Osteoblast (primary cell): ENCODE measurements around the gene CHERP. TPM values are rescaled to one million over a fixed set of nuclear protein-coding genes. Genes with fewer than 3 reads are reported as not detected.

Source experiments
- DNase-seq: peaks from one replicate; pipeline ENCODE4 v3.0.0; 2011; ENCODE audit warnings: low spot score, mixed read lengths; ENCODE audit not compliant: insufficient read length; ENCODE audit errors: missing footprints
- H2AFZ ChIP-seq: 2 replicates; pipeline ENCODE4 v1.6.0; 2011; ENCODE audit warnings: mild to moderate bottlenecking, low read length
- H3K27ac ChIP-seq: 2 replicates; pipeline ENCODE4 v1.5.1; 2011; ENCODE audit warnings: mild to moderate bottlenecking, low read depth, low read length, moderate library complexity
- H3K27me3 ChIP-seq: 2 replicates; pipeline ENCODE4 v1.6.0; 2012; ENCODE audit warnings: mild to moderate bottlenecking, control low read depth, inconsistent platforms, low read length, moderate library complexity; ENCODE audit not compliant: insufficient read depth
- H3K36me3 ChIP-seq: 2 replicates; pipeline ENCODE4 v1.5.1; 2011; ENCODE audit warnings: mild to moderate bottlenecking, low read length, control low read depth, moderate library complexity; ENCODE audit not compliant: insufficient read depth
- H3K4me1 ChIP-seq: 2 replicates; pipeline ENCODE4 v1.5.1; 2011; ENCODE audit warnings: mild to moderate bottlenecking, low read length, control low read depth, moderate library complexity; ENCODE audit not compliant: insufficient read depth
- H3K4me2 ChIP-seq: 2 replicates; pipeline ENCODE4 v1.6.0; 2011; ENCODE audit warnings: mild to moderate bottlenecking, low read length; ENCODE audit not compliant: insufficient read depth
- H3K4me3 ChIP-seq: fragments of 200-600 bp; sonication (generic); 3 replicates; pipeline ENCODE4 v1.5.1; 2012; ENCODE audit warnings: mild to moderate bottlenecking, low read length, inconsistent platforms; ENCODE audit not compliant: insufficient read depth
- H3K79me2 ChIP-seq: 2 replicates; pipeline ENCODE4 v1.6.0; 2012; ENCODE audit warnings: mild to moderate bottlenecking, low read length, control low read depth, inconsistent platforms; ENCODE audit not compliant: insufficient read depth
- H3K9me3 ChIP-seq: 2 replicates; pipeline ENCODE4 v1.5.1; 2011; ENCODE audit warnings: low read depth, low read length, control low read depth
- H4K20me1 ChIP-seq: 2 replicates; pipeline ENCODE4 v1.6.0; 2012; ENCODE audit warnings: mild to moderate bottlenecking, low read length, control low read depth; ENCODE audit not compliant: insufficient read depth
- total RNA-seq: library from RNA; depleted of rRNA; stranded (reverse); fragments of >200 nt; gene quantifications from 2 replicates; pipeline ENCODE4 v1.2.3, GENCODE V29; 2012
- TF ChIP-seq, protein P1 (sequence below): IDR thresholded peaks from 2 replicates; pipeline ENCODE4 v1.5.1; 2011; ENCODE audit warnings: mild to moderate bottlenecking, low read depth, low read length, moderate library complexity; ENCODE audit errors: extremely low read depth

The CHERP gene
- total RNA-seq, 1 donor: 5.8 TPM

- TF ChIP-seq, protein P1, sequence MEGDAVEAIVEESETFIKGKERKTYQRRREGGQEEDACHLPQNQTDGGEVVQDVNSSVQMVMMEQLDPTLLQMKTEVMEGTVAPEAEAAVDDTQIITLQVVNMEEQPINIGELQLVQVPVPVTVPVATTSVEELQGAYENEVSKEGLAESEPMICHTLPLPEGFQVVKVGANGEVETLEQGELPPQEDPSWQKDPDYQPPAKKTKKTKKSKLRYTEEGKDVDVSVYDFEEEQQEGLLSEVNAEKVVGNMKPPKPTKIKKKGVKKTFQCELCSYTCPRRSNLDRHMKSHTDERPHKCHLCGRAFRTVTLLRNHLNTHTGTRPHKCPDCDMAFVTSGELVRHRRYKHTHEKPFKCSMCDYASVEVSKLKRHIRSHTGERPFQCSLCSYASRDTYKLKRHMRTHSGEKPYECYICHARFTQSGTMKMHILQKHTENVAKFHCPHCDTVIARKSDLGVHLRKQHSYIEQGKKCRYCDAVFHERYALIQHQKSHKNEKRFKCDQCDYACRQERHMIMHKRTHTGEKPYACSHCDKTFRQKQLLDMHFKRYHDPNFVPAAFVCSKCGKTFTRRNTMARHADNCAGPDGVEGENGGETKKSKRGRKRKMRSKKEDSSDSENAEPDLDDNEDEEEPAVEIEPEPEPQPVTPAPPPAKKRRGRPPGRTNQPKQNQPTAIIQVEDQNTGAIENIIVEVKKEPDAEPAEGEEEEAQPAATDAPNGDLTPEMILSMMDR: no peak
Measured at GRCh38 chr19:16525751-16526481, 16.3 kb downstream of the CHERP start.

GRCh38 chr19:16524991-16525734 is 17.1 kb downstream of the CHERP start:
- H3K4me2 ChIP-seq: no peak overlapping the region
- peaks cover 2% of the 10 kb centered on the region for H3K79me2 ChIP-seq
- no peak overlapping the region for H2AFZ ChIP-seq
- H3K9me3 ChIP-seq: no peaks in the 10 kb centered on the region
- H4K20me1 ChIP-seq: peaks cover 11% of the 10 kb centered on the region
- H3K4me3 ChIP-seq: no peak overlapping the region
- TF ChIP-seq, protein P1: no peak
- no peak overlapping the region for H3K27ac ChIP-seq
- no peaks in the 10 kb centered on the region for H3K4me1 ChIP-seq
- peaks cover 75% of the 10 kb centered on the region for H3K36me3 ChIP-seq
- peak; percentile 76 for DNase-seq
- no peaks in the 10 kb centered on the region for H3K27me3 ChIP-seq

More at GRCh38 chr19:16525751-16526481, 16.3 kb downstream of the CHERP start:
- Histone ChIP-seq H3K36me3 (peaks cover 73% of the 10 kb centered on the region), H3K27ac (no peak overlapping the region), H3K4me1 (no peaks in the 10 kb centered on the region), H3K27me3 (no peaks in the 10 kb centered on the region), H3K4me2 (no peak overlapping the region), H3K79me2 (peaks cover 2% of the 10 kb centered on the region), H4K20me1 (peaks cover 11% of the 10 kb centered on the region), H3K4me3 (no peak overlapping the region), H2AFZ (no peak overlapping the region), H3K9me3 (no peaks in the 10 kb centered on the region)
- DNase-seq: peak; percentile 75

GRCh38 chr19:16522559-16523377 is 19.5 kb downstream of the CHERP start:
- Histone ChIP-seq H3K27ac (no peak overlapping the region), H3K4me3 (no peak overlapping the region), H3K36me3 (peaks cover 76% of the 10 kb centered on the region), H2AFZ (no peak overlapping the region), H3K4me2 (no peak overlapping the region), H3K79me2 (peaks cover 2% of the 10 kb centered on the region), H3K4me1 (no peaks in the 10 kb centered on the region), H3K27me3 (no peaks in the 10 kb centered on the region), H4K20me1 (peaks cover 15% of the 10 kb centered on the region), H3K9me3 (no peaks in the 10 kb centered on the region)
- DNase-seq: peak; percentile 86
- TF ChIP-seq, protein P1: no peak
